ENCODE measurements around the gene CRACDL.

Gene CRACDL

DNA sequence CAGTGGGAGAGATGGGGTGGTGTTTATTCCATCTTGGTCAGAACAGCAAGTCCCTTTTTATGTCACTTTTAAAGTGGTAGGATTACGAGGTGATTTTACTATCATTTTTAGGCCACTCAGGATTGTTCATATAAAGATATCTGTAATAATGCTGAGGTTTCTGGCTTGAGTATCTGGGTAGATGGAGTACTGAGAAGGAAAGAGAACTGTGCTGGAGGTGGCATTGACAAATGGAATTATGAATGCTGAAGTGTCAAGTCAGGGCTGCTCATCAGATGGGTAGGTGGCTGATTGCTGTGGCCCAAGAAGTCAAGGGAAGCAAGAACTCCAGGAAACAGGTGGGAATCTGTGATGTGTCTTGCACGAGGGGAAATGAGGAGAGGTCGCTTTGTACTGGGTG lies 119.7 kb downstream of the CRACDL start:
- no peak overlapping the region for H3K27ac Mint-ChIP-seq
- no peak for DNase-seq
- peaks cover 18 to 22% of the 10 kb centered on the region in 2 donors for H3K27me3 Mint-ChIP-seq
- ATAC-seq (replicated peaks): no peak
- no peaks in the 10 kb centered on the region for H3K36me3 Mint-ChIP-seq
- H3K4me1 Mint-ChIP-seq: no peaks in the 10 kb centered on the region
- H3K4me3 Mint-ChIP-seq: no peak overlapping the region
- H3K9me3 Mint-ChIP-seq: peaks cover 0 to 2% of the 10 kb centered on the region in 2 donors

DNA sequence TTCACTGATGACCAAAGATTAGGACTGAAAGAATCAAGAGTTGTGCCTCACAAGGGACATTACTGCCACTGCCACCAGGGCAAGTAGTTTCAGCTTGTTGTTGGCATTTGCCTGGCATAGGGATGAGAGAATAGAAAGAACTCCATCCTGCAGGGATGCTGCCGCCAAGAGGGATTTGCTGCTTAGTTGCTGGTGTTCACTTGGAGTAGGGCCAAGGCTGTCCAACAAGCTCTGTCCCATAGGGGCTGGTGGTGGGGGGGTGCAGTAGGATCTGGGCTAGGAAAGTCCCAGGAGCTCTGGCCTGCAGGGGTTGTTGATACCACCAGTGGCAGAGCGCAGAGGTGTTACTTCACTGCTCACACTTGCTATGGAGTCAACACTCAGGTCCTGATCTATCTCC lies 120.2 kb downstream of the CRACDL start:
- DNase-seq (no peak), ATAC-seq (replicated peaks) (no peak)
- Mint-ChIP-seq H3K9me3 (peaks cover 0 to 2% of the 10 kb centered on the region in 2 donors), H3K4me1 (no peaks in the 10 kb centered on the region), H3K27me3 (peaks cover 14 to 23% of the 10 kb centered on the region in 2 donors), H3K4me3 (no peak overlapping the region), H3K27ac (no peak overlapping the region), H3K36me3 (no peaks in the 10 kb centered on the region)

DNA sequence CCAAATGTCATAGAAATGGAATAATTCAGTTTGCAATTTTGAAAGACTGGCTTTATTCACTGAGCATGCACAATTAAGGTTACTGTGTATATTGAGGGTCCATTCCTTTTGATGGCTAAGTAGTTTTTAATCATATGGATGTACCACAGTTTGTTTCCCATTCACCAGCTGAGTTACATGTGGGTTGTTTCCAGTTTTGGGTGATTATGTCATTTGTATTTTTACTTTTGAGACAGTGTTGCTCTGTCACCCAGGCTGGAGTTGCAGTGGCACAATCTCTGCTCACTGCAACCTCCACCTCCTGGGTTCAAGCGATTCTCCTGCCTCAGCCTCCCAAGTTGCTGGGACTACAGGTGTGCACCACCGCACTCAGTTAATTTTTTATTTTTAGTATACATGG lies 124.3 kb downstream of the CRACDL start:
- Mint-ChIP-seq H3K4me1 (no peaks in the 10 kb centered on the region), H3K36me3 (no peaks in the 10 kb centered on the region), H3K27me3 (peaks cover 30 to 37% of the 10 kb centered on the region in 2 donors), H3K9me3 (peaks cover 0 to 2% of the 10 kb centered on the region in 2 donors), H3K4me3 (no peak overlapping the region), H3K27ac (no peak overlapping the region)
- ATAC-seq (replicated peaks): no peak
- DNase-seq: no peak

DNA sequence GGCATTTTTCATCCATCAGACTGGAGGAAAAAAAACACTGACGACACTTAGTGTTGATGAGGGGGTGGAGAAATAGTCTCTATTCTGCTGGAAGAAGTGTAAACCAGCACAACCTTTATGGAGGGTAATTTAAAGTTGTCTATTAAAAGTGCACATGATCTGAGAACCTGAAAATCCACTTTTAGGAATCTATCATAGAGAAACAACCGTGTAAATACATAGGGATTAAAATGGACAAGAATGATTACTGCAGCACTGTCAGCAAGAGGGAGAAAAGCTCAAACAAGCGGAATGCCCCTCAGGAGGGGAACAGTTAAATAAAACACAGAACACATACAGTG lies 125.5 kb downstream of the CRACDL start:
- no peak overlapping the region for H3K4me3 Mint-ChIP-seq
- DNase-seq (no peak), ATAC-seq (replicated peaks) (no peak)
- peaks cover 20 to 30% of the 10 kb centered on the region in 2 donors for H3K27me3 Mint-ChIP-seq
- no peak overlapping the region for H3K27ac Mint-ChIP-seq
- H3K36me3 Mint-ChIP-seq: no peaks in the 10 kb centered on the region
- H3K9me3 Mint-ChIP-seq: peaks cover 0 to 2% of the 10 kb centered on the region in 2 donors
- H3K4me1 Mint-ChIP-seq: no peaks in the 10 kb centered on the region

DNA sequence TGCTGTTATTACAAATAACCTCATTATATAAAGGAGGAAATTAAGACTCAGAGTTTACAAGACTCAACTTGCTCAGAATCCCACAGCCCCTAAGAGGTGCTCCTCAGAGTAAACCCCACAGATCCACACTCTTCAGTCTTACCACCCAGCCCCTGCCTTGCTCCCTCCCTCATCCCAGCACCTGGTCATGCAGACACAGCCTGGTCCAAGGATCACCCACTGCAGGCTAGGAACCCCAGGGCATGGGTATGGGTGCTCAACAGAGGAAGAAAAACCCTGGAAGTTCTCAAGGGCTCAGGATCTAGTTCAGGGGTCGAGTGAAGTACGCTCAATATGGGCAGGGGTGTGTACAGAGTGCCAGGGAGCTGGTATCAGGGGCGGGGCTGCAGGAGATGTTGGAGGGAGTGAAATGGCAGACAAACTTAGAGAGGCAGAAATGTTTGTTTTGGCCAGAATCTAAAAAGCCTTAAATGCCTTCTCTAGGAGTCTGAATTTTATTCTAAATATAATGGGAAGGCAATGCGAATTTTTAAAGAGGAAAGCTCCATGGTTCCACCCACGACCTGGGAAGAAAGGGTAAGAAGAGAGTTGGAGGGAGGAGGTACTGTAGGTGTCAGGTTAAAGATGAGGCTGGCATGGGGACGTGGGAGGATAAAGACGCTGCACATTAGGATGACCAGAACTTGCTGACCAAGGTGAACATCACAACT lies 126.0 kb downstream of the CRACDL start:
- ATAC-seq (replicated peaks) (no peak), DNase-seq (no peak)
- Mint-ChIP-seq H3K27me3 (peaks cover 15 to 28% of the 10 kb centered on the region in 2 donors), H3K9me3 (peaks cover 0 to 2% of the 10 kb centered on the region in 2 donors), H3K4me1 (no peaks in the 10 kb centered on the region), H3K4me3 (no peak overlapping the region), H3K27ac (no peak overlapping the region), H3K36me3 (no peaks in the 10 kb centered on the region)

DNA sequence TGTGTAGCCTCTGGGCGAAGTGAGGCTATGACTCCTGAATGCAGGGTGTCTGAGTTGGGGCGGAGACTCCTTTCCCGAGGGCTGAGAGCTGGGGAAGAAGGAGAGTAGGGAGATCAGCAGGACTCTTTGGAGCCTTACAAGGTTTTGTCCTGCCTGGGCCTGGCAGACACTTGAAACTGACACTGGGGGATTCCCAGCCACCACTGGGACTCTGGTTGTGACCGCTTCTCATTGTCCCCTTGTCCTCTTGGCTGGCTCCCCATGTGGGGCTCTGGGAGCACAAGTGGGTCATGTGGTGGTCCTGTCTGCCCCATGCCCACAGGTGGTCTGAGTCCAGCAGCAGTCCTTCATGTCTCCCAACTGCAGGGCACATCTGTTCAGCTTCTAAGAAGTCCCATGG lies 126.9 kb downstream of the CRACDL start:
- no peak overlapping the region for H3K4me3 Mint-ChIP-seq
- ATAC-seq (replicated peaks) (no peak), DNase-seq (no peak)
- no peaks in the 10 kb centered on the region for H3K36me3 Mint-ChIP-seq
- H3K9me3 Mint-ChIP-seq: peaks cover 0 to 2% of the 10 kb centered on the region in 2 donors
- H3K4me1 Mint-ChIP-seq: no peaks in the 10 kb centered on the region
- peaks cover 15 to 28% of the 10 kb centered on the region in 2 donors for H3K27me3 Mint-ChIP-seq
- H3K27ac Mint-ChIP-seq: no peak overlapping the region

DNA sequence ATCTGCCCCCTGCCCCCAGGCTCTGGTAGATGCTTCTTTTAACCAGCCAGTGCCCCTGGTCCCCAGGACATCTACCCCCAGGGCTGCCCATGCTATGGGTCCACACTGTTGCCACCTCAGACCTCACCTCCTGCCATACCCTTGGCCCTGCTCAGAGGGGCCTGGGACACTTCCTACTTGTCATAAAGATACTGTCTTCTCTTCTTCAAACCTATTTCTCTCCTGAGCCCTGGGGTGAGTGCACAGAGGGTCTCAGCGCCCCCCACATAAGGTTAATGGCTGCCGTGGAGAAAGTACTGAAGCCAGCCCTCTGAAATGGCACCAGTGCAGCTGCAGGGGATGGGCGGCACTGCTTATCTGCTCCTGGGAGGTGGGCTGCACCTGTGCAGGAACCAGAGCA lies 127.5 kb downstream of the CRACDL start:
- no peaks in the 10 kb centered on the region for H3K4me1 Mint-ChIP-seq
- no peak for DNase-seq
- H3K4me3 Mint-ChIP-seq: no peak overlapping the region
- H3K9me3 Mint-ChIP-seq: peaks cover 0 to 2% of the 10 kb centered on the region in 2 donors
- no peak for ATAC-seq (replicated peaks)
- H3K36me3 Mint-ChIP-seq: no peaks in the 10 kb centered on the region
- no peak overlapping the region for H3K27ac Mint-ChIP-seq
- H3K27me3 Mint-ChIP-seq: peaks cover 15 to 28% of the 10 kb centered on the region in 2 donors

DNA sequence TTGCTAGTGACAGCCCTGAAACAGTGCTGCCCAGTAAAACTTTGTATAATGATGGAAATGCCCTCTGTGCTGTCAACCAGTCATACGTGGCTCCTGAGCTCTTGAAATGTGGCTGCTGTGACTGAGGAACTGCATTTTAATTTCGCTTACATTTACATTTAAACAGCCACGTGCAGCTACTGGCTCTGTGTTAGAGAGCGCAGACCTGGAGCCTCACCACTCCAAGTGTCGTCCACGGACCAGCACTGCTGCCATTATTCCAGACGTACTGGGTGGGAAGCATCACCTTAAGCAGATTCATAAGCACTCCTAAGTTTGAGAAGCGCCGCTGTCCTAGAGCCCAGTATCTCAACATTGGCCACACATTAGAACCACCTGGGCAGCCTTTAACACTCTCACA lies 128.1 kb downstream of the CRACDL start:
- peaks cover 15 to 28% of the 10 kb centered on the region in 2 donors for H3K27me3 Mint-ChIP-seq
- H3K27ac Mint-ChIP-seq: no peak overlapping the region
- no peaks in the 10 kb centered on the region for H3K4me1 Mint-ChIP-seq
- no peaks in the 10 kb centered on the region for H3K36me3 Mint-ChIP-seq
- DNase-seq (no peak), ATAC-seq (replicated peaks) (no peak)
- peaks cover 0 to 2% of the 10 kb centered on the region in 2 donors for H3K9me3 Mint-ChIP-seq
- H3K4me3 Mint-ChIP-seq: no peak overlapping the region

DNA sequence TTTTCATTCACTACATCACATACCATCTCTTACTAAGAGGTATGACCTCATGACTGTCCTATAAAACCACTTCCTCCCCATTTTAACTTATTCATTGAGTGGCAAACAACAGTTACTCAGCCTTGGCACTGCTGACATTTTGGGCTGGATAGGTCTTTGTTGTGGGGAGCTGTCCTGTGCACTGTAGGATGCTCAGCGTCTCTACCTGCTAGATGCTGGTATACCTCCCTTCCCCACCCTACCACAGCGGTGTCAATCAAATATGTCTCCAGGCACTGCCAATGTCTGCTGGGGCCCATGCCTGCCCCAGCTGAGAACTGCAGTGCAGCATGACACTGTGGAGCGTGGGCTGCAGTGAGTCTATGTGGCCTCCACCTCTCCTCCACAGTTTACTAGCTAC lies 128.8 kb downstream of the CRACDL start:
- H3K27me3 Mint-ChIP-seq: peaks cover 15 to 28% of the 10 kb centered on the region in 2 donors
- H3K36me3 Mint-ChIP-seq: no peaks in the 10 kb centered on the region
- no peak for DNase-seq
- H3K9me3 Mint-ChIP-seq: peaks cover 0 to 2% of the 10 kb centered on the region in 2 donors
- H3K4me1 Mint-ChIP-seq: no peaks in the 10 kb centered on the region
- no peak overlapping the region for H3K4me3 Mint-ChIP-seq
- H3K27ac Mint-ChIP-seq: no peak overlapping the region
- ATAC-seq (replicated peaks): no peak

DNA sequence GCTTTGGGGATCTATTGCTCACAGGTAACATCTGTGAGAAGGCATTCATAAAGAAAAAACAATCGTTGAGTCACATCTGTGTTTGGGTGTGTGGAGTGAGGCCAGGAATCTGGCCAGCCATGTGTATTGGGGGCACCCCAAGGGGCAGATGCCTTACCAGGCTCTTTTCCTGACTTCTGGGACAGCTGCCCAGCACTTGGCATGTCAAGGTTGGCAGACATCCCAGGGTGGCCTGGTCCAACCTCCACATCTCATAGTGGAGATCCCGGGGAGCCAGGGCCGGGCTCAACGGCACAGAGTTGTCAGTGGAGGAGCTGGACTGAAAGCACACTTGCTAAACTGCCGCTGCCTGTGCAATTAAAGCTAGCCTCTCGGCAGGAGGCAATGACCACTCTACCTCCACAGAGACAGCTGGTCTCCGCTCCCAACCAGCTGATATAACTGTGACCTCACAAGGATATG lies 129.8 kb downstream of the CRACDL start:
- peaks cover 15 to 28% of the 10 kb centered on the region in 2 donors for H3K27me3 Mint-ChIP-seq
- H3K27ac Mint-ChIP-seq: no peak overlapping the region
- H3K36me3 Mint-ChIP-seq: no peaks in the 10 kb centered on the region
- H3K4me1 Mint-ChIP-seq: no peaks in the 10 kb centered on the region
- no peak overlapping the region for H3K4me3 Mint-ChIP-seq
- ATAC-seq (replicated peaks): no peak
- no peaks in the 10 kb centered on the region for H3K9me3 Mint-ChIP-seq
- no peak for DNase-seq

DNA sequence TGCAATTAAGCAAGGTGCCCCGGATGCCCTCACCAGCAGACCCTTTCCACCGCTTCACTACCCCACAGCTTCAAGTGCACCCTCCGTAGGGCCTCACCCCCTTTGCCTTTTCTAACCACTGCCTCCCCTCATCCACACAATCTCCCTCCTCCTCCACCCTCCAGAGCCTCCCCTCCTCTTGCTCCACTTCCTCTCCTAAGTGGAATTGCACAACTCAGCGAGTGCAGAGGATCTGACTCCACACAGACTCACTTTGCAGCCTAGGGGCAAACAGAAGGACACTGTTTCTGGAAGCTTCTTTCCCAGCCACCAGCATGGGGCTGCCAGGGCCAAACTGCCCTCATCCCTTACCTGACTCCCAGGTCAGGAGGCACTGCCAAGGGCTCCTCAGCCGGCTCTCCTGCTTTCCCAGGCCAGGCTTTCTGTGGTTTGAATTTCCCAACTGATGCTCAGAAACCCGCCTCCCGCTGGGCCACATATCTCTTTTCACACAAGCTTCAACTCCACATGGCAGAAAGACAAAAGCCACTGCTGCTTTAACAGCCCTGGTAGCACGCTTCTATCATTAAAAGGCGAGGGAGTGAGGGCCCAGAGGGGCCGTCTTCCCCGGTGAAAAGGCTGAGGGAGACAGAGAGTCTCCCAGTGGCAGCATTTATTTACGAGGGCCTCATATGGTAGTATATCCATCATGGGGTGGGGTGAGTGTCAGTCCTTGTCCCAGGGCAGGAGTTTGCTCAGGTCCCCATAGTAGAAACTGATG lies 130.4 kb downstream of the CRACDL start:
- Mint-ChIP-seq H3K27ac (no peak overlapping the region), H3K36me3 (no peaks in the 10 kb centered on the region), H3K9me3 (no peaks in the 10 kb centered on the region), H3K4me3 (no peak overlapping the region), H3K4me1 (no peaks in the 10 kb centered on the region), H3K27me3 (peaks cover 11 to 25% of the 10 kb centered on the region in 2 donors)
- ATAC-seq (replicated peaks) (no peak), DNase-seq (no peak)

DNA sequence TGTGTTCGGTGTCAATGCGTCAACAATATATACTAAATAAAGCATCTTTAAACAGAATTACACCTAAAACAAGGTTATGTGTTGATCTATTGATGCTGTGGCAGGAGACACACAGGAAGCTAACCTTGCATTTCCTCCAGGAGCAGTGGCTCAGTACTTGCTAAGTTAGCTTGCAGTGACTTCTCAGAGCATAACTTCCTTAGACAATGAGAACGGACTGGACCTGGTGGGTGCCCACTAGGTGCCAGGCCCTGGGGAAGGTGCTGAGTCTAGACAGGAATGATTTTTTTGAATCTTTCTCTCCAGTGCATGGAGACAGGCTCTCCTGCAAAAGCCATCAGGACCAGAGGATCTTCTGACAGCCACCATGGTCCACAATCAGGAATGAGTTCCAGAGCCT lies 131.3 kb downstream of the CRACDL start:
- no peaks in the 10 kb centered on the region for H3K4me1 Mint-ChIP-seq
- H3K4me3 Mint-ChIP-seq: no peak overlapping the region
- DNase-seq: no peak
- peaks cover 11 to 24% of the 10 kb centered on the region in 2 donors for H3K27me3 Mint-ChIP-seq
- H3K9me3 Mint-ChIP-seq: no peaks in the 10 kb centered on the region
- ATAC-seq (replicated peaks): no peak
- no peaks in the 10 kb centered on the region for H3K36me3 Mint-ChIP-seq
- no peak overlapping the region for H3K27ac Mint-ChIP-seq

DNA sequence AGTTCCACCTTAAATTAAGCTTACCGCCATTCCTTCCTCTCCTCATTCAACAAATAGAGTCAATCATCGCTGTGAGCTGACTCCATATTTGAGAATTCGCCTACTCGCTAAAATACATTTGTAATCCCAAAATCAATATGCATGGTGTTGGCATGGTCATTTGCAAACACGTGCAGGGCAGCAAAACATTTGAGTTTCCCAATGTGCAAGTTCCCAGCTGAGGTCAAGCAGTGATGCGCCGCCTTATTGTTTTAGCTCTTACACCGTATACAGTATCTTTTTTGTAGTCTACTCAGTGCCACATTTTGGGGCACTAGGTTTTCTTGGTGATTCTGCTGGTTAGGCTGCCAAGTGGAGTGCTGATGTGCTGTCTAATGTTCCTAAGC lies 131.8 kb downstream of the CRACDL start:
- Mint-ChIP-seq H3K36me3 (no peaks in the 10 kb centered on the region), H3K27me3 (peaks cover 12 to 24% of the 10 kb centered on the region in 2 donors), H3K27ac (no peak overlapping the region), H3K4me1 (no peaks in the 10 kb centered on the region), H3K4me3 (no peak overlapping the region), H3K9me3 (no peaks in the 10 kb centered on the region)
- DNase-seq (no peak), ATAC-seq (replicated peaks) (no peak)

DNA sequence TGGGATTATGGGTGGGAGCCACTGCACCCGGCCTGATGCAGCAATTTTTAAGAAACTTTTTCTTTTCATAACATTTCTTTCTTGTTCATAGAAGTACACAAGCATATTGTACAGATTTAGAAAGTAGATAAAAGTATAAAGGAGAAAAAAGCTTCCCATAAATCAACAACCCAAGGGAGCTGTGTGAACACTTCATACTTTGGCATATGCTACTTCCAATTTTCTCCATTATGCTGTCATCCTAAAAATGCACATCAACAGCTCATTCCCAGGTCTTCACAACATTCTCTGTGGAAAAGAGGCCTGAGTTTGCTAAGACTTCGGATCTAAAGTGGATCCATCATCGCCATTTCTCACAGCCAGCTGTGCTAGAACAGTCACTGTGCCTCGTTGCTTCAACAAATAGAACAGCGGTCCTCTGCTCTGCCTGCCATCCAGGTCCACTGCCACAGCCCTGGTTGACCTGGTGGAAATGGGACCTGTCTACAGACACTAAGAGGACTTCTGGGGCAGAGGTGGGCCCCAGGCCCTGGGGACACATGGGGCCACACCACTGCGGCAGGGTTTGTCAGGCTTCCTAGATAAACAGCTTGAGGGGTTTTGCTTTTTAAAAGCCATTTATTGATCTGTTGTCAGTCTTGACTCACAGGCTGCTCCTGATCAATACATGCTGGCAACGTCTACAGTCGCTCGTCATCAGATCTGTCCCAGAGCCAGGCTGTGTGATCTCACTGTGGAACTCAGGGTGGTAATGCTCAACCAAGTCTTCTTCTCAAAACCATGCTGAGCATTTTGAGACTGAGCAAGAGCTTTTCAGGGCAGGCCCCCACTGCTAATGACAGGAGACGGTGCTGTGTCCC lies 132.4 kb downstream of the CRACDL start:
- no peaks in the 10 kb centered on the region for H3K9me3 Mint-ChIP-seq
- H3K4me1 Mint-ChIP-seq: no peaks in the 10 kb centered on the region
- no peaks in the 10 kb centered on the region for H3K36me3 Mint-ChIP-seq
- ATAC-seq (replicated peaks): no peak
- DNase-seq: no peak
- H3K27me3 Mint-ChIP-seq: peaks cover 12 to 22% of the 10 kb centered on the region in 2 donors
- no peak overlapping the region for H3K27ac Mint-ChIP-seq
- no peak overlapping the region for H3K4me3 Mint-ChIP-seq
